DOHH2 (cell line): Measurements from ENCODE around the gene FBXO28.

Source experiments
- H3F3A ChIP-seq: fragments of 200-600 bp; sonication (generic), shearing (Covaris generic); 2 replicates; pipeline ENCODE4 v1.6.0; 2016; ENCODE audit warnings: antibody characterized with exemption, mild to moderate bottlenecking; ENCODE audit not compliant: control insufficient read depth, insufficient read depth
- H3K27ac ChIP-seq: fragments of 200-600 bp; sonication (generic); 2 replicates; pipeline ENCODE4 v1.5.1; 2014; ENCODE audit warnings: low read depth, mild to moderate bottlenecking, low read length, moderate library complexity
- H3K27me3 ChIP-seq: fragments of 200-600 bp; sonication (generic); 2 replicates; pipeline ENCODE4 v1.6.1; 2014; ENCODE audit warnings: mild to moderate bottlenecking, low read length, mixed read lengths; ENCODE audit not compliant: control insufficient read depth
- H3K36me3 ChIP-seq: fragments of 200-600 bp; sonication (generic); 2 replicates; pipeline ENCODE4 v1.6.1; 2014; ENCODE audit warnings: mild to moderate bottlenecking, low read length, moderate library complexity, mixed read lengths; ENCODE audit not compliant: control insufficient read depth
- H3K4me1 ChIP-seq: fragments of 200-600 bp; sonication (generic); 2 replicates; pipeline ENCODE4 v1.6.1; 2014; ENCODE audit warnings: mild to moderate bottlenecking, low read length, mixed read lengths; ENCODE audit not compliant: control insufficient read depth
- H3K4me2 ChIP-seq: fragments of 200-600 bp; sonication (generic); 2 replicates; pipeline ENCODE4 v1.6.0; 2014; ENCODE audit warnings: mild to moderate bottlenecking, low read length, moderate library complexity
- H3K4me3 ChIP-seq: fragments of 200-600 bp; sonication (generic); 2 replicates; pipeline ENCODE4 v1.5.1; 2014; ENCODE audit warnings: mild to moderate bottlenecking, low read length, mixed read lengths
- H3K79me2 ChIP-seq: fragments of 200-600 bp; sonication (generic); 2 replicates; pipeline ENCODE4 v1.6.1; 2014; ENCODE audit warnings: mild to moderate bottlenecking, low read length, mixed read lengths; ENCODE audit not compliant: control insufficient read depth
- H3K9me2 ChIP-seq: fragments of 200-600 bp; sonication (generic); replicated peaks from 2 replicates; pipeline ENCODE4 v1.6.1; 2014; ENCODE audit warnings: mild to moderate bottlenecking, low read length, mixed read lengths; ENCODE audit not compliant: control insufficient read depth
- H3K9me3 ChIP-seq: fragments of 200-600 bp; sonication (generic); 2 replicates; pipeline ENCODE4 v1.6.1; 2014; ENCODE audit warnings: antibody characterized with exemption, low read length, mixed read lengths; ENCODE audit not compliant: control insufficient read depth, insufficient read depth
- H4K20me1 ChIP-seq: fragments of 200-600 bp; sonication (generic); 2 replicates; pipeline ENCODE4 v1.6.0; 2014; ENCODE audit warnings: low read depth, mild to moderate bottlenecking, antibody characterized with exemption, low read length, moderate library complexity; ENCODE audit not compliant: control insufficient read depth, insufficient read depth
- CTCF ChIP-seq: fragments of 200-600 bp; sonication (generic); IDR thresholded peaks from one replicate; pipeline ENCODE4 v1.5.1; 2014; ENCODE audit warnings: antibody characterized with exemption, mild to moderate bottlenecking, low read depth, low read length; ENCODE audit not compliant: poor library complexity, severe bottlenecking
- EZH2phosphoT487 ChIP-seq: fragments of 200-600 bp; sonication (generic); IDR thresholded peaks from 2 replicates; pipeline ENCODE4 v1.6.1; 2017; ENCODE audit warnings: borderline replicate concordance, mild to moderate bottlenecking, antibody characterized with exemption, low read length, moderate library complexity, mixed read lengths

Gene FBXO28

GRCh38 chr1:224114787-224115175, 870 bp downstream of the FBXO28 start:
- Histone ChIP-seq H3K4me3 (peak overlapping the region; percentile 88), H3K9me2 (no peaks in the 10 kb centered on the region), H3K4me1 (peaks cover 29% of the 10 kb centered on the region), H3F3A (peaks cover 17% of the 10 kb centered on the region), H3K36me3 (peaks cover 25% of the 10 kb centered on the region), H3K27me3 (no peaks in the 10 kb centered on the region), H3K27ac (peak overlapping the region; percentile 70), H3K9me3 (no peaks in the 10 kb centered on the region), H3K4me2 (peak overlapping the region; percentile 80), H4K20me1 (peaks cover 15% of the 10 kb centered on the region; the same call in 1 of the 2 replicates), H3K79me2 (peaks cover 64% of the 10 kb centered on the region)
- TF ChIP-seq EZH2phosphoT487 (no peak), CTCF (no peak)

GRCh38 chr1:224116131-224116530, 2.2 kb downstream of the FBXO28 start:
- Histone ChIP-seq H4K20me1 (peaks cover 15% of the 10 kb centered on the region; the same call in 1 of the 2 replicates), H3K79me2 (peaks cover 77% of the 10 kb centered on the region), H3K27ac (peak overlapping the region; percentile 70), H3K27me3 (no peaks in the 10 kb centered on the region), H3K4me2 (peak overlapping the region; percentile 80), H3K4me1 (peaks cover 29% of the 10 kb centered on the region), H3K9me2 (no peaks in the 10 kb centered on the region), H3F3A (peaks cover 17% of the 10 kb centered on the region), H3K9me3 (no peaks in the 10 kb centered on the region), H3K4me3 (peak overlapping the region; percentile 88), H3K36me3 (peaks cover 33% of the 10 kb centered on the region)
- TF ChIP-seq EZH2phosphoT487: no peak
- peak; percentile 67 for TF ChIP-seq CTCF

GRCh38 chr1:224118688-224119087, 4.8 kb downstream of the FBXO28 start:
- Histone ChIP-seq H3K36me3 (peaks cover 40% of the 10 kb centered on the region), H3K9me2 (no peaks in the 10 kb centered on the region), H3K27ac (no peak overlapping the region), H3K4me3 (no peak overlapping the region), H3K4me2 (no peak overlapping the region), H4K20me1 (peaks cover 15% of the 10 kb centered on the region; the same call in 1 of the 2 replicates), H3K27me3 (no peaks in the 10 kb centered on the region), H3K9me3 (no peaks in the 10 kb centered on the region), H3K79me2 (peaks cover 98% of the 10 kb centered on the region), H3K4me1 (peaks cover 21% of the 10 kb centered on the region), H3F3A (peaks cover 17% of the 10 kb centered on the region)
- TF ChIP-seq CTCF (no peak), EZH2phosphoT487 (no peak)
